Thymus (tissue), 11 donors: Measurements from ENCODE around the gene ZDHHC23. TPM values are rescaled to one million over a fixed set of nuclear protein-coding genes. Genes with fewer than 3 reads are reported as not detected.
A peak's percentile ranks its signal among the peaks of the same experiment; 100 is the strongest.

Experiments
- DNase-seq, 9 donors: peaks; one replicate each; pipeline ENCODE4 v3.0.0-alpha.2; 2013; ENCODE audit warnings: low spot score in 9 of 9, low read depth in 6 of 9, missing footprints in 1 of 9
- H3K27ac ChIP-seq, 2 donors: one replicate each; pipeline ENCODE4 v1.5.1; 2013; ENCODE audit warnings: control low read depth in 1 of 2, low read depth in 1 of 2, low read length in 1 of 2, mild to moderate bottlenecking in 1 of 2, moderate library complexity in 1 of 2
- H3K27me3 ChIP-seq, 2 donors: one replicate each; pipeline ENCODE4 v1.5.1; 2013; ENCODE audit warnings: low read length in 1 of 2; ENCODE audit not compliant: control insufficient read depth in 2 of 2, insufficient read depth in 1 of 2
- H3K36me3 ChIP-seq, 2 donors: one replicate each; pipeline ENCODE4 v1.5.1; 2013; ENCODE audit warnings: low read length in 1 of 2, mild to moderate bottlenecking in 1 of 2, moderate library complexity in 1 of 2; ENCODE audit not compliant: control insufficient read depth in 2 of 2, insufficient read depth in 2 of 2
- H3K4me1 ChIP-seq, 2 donors: one replicate each; pipeline ENCODE4 v1.5.1; 2013; ENCODE audit warnings: low read length in 2 of 2; ENCODE audit not compliant: control insufficient read depth in 2 of 2, insufficient read depth in 2 of 2
- H3K4me3 ChIP-seq, 2 donors: one replicate each; pipeline ENCODE4 v1.5.1; 2013; ENCODE audit warnings: low read length in 2 of 2, control low read depth in 1 of 2, mild to moderate bottlenecking in 1 of 2
- H3K9me3 ChIP-seq, 2 donors: one replicate each; pipeline ENCODE4 v1.5.1; 2013; ENCODE audit warnings: low read length in 1 of 2, mild to moderate bottlenecking in 1 of 2; ENCODE audit not compliant: control insufficient read depth in 2 of 2, insufficient read depth in 1 of 2
- WGBS: extraction: QIAGEN DNeasy Blood & Tissue Kit; methylation state at CpG from one replicate; pipeline ENCODE4 v1.1.7; 2013; 5-methylcytosine and 5-hydroxymethylcytosine counted together
- polyA plus RNA-seq: library from polyadenylated mRNA; stranded (reverse); fragments of 200-250 nt; gene quantifications from one replicate; pipeline ENCODE4 v1.2.3, GENCODE V29; 2013
- total RNA-seq: library from RNA; stranded (reverse); fragments of 120-200 nt; gene quantifications from one replicate; pipeline ENCODE4 v1.2.4, GENCODE V29; 2013
- donor health status: healthy.

ZDHHC23 gene
- total and polyA plus RNA-seq, 2 donors = 1.7 to 2.2 TPM

GRCh38 chr3:113981803-113982202, 34.0 kb downstream of the ZDHHC23 start:
- peaks cover 0 to 6% of the 10 kb centered on the region in 2 donors for H3K4me1 ChIP-seq
- H3K4me3 ChIP-seq = no peak overlapping the region
- H3K9me3 ChIP-seq = no peaks in the 10 kb centered on the region
- no peaks in the 10 kb centered on the region for H3K27me3 ChIP-seq
- H3K27ac ChIP-seq = no peak overlapping the region
- DNase-seq = no peak
- no peaks in the 10 kb centered on the region for H3K36me3 ChIP-seq

DNA sequence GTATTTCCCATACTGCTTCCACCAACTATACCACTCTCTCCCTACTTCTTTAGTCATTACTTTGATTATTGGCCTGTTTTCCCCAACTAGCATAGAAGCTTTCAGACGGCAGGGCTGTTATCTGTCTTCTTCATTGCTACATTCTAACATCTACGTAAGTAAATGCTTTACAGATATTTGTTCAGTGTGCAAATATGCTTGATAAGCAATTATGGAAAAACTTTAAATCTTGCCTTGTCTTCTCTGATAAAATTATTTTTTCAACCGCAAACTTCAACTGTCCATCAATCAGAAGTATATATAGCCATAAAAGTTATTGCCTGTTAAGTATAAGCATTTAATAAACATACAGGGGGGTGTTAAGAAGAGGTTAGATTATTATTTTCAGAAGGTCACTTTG, 35.7 kb downstream of the ZDHHC23 start:
- no peaks in the 10 kb centered on the region for H3K9me3 ChIP-seq
- H3K27me3 ChIP-seq = no peaks in the 10 kb centered on the region
- H3K27ac ChIP-seq = no peak overlapping the region
- H3K36me3 ChIP-seq = no peaks in the 10 kb centered on the region
- WGBS = 98% methylated on average over 3 of the region's 3 CpGs
- H3K4me1 ChIP-seq = peaks cover 0 to 6% of the 10 kb centered on the region in 2 donors
- no peak overlapping the region for H3K4me3 ChIP-seq
- no peak for DNase-seq

GRCh38 chr3:113985541-113985940, 37.7 kb downstream of the ZDHHC23 start:
- Histone ChIP-seq H3K36me3 (no peaks in the 10 kb centered on the region), H3K9me3 (no peaks in the 10 kb centered on the region), H3K4me3 (no peak overlapping the region), H3K27ac (no peak overlapping the region), H3K4me1 (peaks cover 0 to 6% of the 10 kb centered on the region in 2 donors), H3K27me3 (no peaks in the 10 kb centered on the region)
- DNase-seq = peak in 3 of 9 donors; percentile 2 to 35 (median 4)
- 32% methylated on average over 4 of the region's 4 CpGs for WGBS

GRCh38 chr3:114005481-114005880, 57.7 kb downstream of the ZDHHC23 start:
- H3K27ac ChIP-seq = no peak overlapping the region
- DNase-seq = no peak
- 98% methylated on average over 5 of the region's 5 CpGs for WGBS
- no peaks in the 10 kb centered on the region for H3K36me3 ChIP-seq
- no peaks in the 10 kb centered on the region for H3K27me3 ChIP-seq
- H3K4me3 ChIP-seq = no peak overlapping the region
- no peaks in the 10 kb centered on the region for H3K4me1 ChIP-seq
- peaks cover 0 to 10% of the 10 kb centered on the region in 2 donors for H3K9me3 ChIP-seq

DNA sequence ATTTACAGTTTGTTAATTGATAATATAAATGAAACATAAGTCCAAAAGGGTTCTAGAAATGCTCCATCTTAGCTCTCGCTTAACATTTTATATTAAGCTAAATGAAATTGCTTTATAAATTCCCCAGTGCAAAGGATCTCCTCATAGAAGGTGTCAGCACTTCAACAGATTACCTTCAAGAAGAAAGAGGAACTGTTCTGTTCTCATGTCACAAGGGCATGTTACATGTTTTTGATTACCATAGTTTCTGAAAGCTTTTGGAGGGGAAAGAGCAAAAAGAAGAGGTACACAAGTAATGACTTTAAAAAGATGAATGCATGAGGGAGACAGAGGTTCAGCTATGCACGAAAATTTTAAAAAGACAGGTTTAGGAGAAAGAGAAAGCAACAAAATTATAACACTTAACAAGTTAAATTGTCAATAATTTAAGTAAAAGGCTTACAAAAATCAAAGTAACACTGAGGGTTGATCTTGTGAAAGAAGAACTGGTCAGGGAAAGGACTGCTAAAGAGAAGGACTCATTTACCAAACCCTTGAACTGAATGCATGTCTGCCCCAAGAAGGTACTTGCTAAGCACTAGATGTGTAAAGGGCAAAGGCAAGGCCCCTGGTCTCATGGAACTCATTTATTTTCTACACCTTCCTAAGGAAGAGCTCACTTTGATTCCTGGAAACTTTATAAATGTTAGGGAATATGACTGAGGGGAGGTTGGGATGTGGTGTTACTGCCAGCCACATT, 63.4 kb downstream of the ZDHHC23 start:
- Histone ChIP-seq H3K4me3 (no peak overlapping the region), H3K27me3 (no peaks in the 10 kb centered on the region), H3K36me3 (no peaks in the 10 kb centered on the region), H3K27ac (no peak overlapping the region), H3K4me1 (no peaks in the 10 kb centered on the region), H3K9me3 (peaks cover 0 to under 1% of the 10 kb centered on the region in 2 donors)
- WGBS = 94% methylated on average over 2 of the region's 2 CpGs
- DNase-seq = no peak

Other genes starting within 250 kb of the ZDHHC23 start
- 68.7 TPM for gene NAA50, start 201.8 kb upstream of the ZDHHC23 start, total RNA-seq
- gene NAA50, start 201.8 kb upstream of the ZDHHC23 start, polyA plus RNA-seq = 43.6 TPM
- gene ATP6V1A, start 201.0 kb upstream of the ZDHHC23 start, total RNA-seq = 39.6 TPM
- gene ATP6V1A, start 201.0 kb upstream of the ZDHHC23 start, polyA plus RNA-seq = 30.0 TPM
- gene GRAMD1C, start 109.2 kb upstream of the ZDHHC23 start, total RNA-seq = 0.76 TPM
- 8.6 TPM for gene GRAMD1C, start 109.2 kb upstream of the ZDHHC23 start, polyA plus RNA-seq
- gene CCDC191, start 108.5 kb downstream of the ZDHHC23 start, total RNA-seq = 2.5 TPM
- 7.3 TPM for gene CCDC191, start 108.5 kb downstream of the ZDHHC23 start, polyA plus RNA-seq
- 14.3 TPM for gene QTRT2, start 108.7 kb downstream of the ZDHHC23 start, total RNA-seq
- 9.0 TPM for gene QTRT2, start 108.7 kb downstream of the ZDHHC23 start, polyA plus RNA-seq
- not detected for gene DRD3, start 231.0 kb downstream of the ZDHHC23 start, total RNA-seq
- 0.05 TPM for gene DRD3, start 231.0 kb downstream of the ZDHHC23 start, polyA plus RNA-seq